Right forelimb (tissue), 1 donor: ENCODE results near the gene DHX8.
A peak's percentile ranks its signal among the peaks of the same experiment; 100 is the strongest.
"Not testable (repeated sequence)": the region's sequence is repeated elsewhere in the genome, so short reads cannot be mapped to it uniquely, and the experiment has no call there.

ENCODE experiments used
- DNase-seq: peaks from one replicate; pipeline ENCODE4 v3.0.0-alpha.2; 2018

Gene DHX8

DNA sequence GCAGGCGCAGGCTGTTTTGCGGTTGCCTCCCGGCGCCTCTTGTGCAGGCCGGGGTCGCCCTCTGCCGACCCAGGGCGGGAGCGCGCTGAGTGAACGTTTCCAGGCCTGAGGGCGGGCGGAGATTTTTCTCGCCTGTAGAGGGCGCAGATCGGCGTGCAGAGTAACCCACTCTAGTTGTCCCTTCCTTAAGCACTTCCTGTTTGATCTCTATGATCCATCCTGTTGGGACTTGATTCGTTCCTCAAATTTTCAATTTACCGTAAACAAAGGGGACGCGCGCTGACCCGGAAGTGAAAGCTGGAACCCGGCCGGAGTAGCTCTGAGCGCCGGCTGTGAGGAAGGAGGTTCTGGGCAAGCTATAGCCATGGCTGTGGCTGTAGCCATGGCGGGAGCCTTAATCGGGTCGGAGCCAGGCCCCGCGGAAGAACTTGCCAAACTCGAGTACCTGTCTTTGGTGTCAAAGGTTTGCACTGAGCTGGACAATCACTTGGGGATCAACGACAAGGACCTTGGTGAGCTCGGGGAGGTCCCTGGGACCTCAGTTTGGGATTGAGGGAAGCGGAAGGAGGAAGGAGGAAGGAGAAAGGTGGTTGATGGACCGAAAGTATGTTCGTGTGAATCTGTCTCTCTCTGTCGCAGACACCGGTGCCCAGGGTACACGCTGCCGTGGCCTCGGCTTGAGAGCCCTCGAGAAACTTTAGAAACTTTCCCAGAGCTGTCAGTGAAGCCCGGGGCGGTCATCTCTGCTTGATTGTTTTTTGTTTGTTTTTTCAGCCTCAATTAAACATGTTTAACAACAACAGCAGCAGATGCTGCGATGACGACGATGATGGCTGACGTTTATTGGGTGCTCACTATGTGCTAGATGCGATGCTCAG lies at the start of gene DHX8:
DHX8 (plus strand) TSS at position 302 of the 878 bp plus-strand sequence; CDS start at position 365, 63 bp downstream.
- peak; percentile 100 for DNase-seq

DNA sequence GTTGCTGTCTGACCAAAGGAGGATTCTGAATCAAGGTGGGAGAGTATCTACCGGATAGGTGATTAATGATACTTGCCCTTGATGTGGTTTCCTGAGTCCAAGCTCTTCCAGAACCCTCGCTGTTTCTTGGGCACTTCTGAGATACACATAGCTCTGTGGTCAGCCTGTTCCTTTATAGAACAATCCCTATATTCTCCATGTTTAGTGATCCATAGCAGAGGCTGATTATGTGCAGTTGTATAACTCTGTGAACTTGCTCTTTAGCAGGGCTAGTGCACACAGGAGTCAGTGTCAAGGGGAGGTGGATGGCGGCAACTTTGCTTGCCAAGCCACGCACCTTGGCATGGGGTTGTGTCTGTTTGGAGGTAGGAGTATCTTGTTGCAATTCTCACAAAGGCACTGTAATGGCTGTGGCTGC lies 48.9 kb upstream of the DHX8 start:
- no peak for DNase-seq

DNA sequence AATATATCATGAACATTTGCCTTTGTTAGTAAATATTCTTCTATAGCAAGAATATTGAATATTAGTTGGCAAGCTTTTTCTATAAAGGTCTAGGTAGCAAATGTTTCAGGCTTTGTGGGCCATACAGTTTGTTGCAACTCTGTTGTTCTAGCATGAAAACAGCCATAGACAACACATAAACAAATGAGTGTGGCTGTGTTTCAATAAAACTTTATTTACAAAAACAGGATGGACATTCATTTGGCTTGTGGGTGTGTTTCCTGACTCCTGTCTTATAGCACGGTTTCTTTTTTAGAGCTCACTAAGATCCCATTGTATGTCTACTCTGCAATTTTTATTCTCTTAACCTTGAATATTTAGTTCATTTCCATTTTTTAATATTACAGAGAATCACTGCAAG lies 46.0 kb upstream of the DHX8 start:
- no peak for DNase-seq

- no peak for DNase-seq
These were observed 45.1 kb upstream of the DHX8 start for GRCh38 chr17:43438626-43439025.

GRCh38 chr17:43439041-43439440 lies 44.7 kb upstream of the DHX8 start:
- no peak for DNase-seq

- DNase-seq: no peak
These were observed 41.1 kb upstream of the DHX8 start for GRCh38 chr17:43442711-43443110.

DNA sequence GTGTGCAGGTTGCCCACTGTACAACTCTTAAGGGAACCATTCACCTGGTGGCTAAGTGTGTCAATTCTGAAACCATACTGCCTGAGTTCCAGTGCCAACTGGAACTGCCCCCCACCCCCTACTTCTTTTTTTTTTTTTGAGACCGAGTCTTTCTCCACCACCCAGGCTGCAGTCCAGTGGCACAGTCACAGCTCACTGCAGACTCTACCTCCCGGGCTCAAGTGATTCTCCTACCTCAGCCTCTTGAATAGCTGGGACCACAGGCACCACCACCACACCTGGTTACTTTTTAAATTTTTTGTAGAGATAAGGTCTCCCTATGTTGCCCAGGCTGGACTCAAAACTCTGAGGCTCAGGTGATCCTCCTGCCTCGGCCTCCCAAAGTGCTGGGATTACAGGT lies 40.4 kb upstream of the DHX8 start:
- DNase-seq: no peak

- no peak for DNase-seq
These were observed 39.4 kb upstream of the DHX8 start for GRCh38 chr17:43444223-43445008.

- no peak for DNase-seq
These were observed 38.7 kb upstream of the DHX8 start for GRCh38 chr17:43445009-43445589.

DNA sequence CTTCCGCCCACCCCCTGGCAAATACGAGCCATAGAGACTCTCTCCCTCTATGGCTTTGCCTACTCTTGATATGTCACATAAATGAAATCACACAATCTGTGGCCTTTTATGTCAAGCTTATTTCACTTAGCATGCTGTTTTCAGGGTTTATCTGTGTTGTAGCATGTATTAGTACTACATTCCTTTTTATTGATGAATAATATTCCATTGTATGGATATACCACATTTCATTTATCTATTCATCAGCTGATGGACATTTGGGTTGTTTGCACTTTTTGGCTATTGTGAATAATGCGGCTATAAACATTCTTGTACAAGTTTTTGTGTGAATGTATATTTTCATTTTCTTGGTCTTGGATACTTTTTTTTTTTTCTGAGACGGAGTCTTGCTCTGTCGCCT lies 37.0 kb upstream of the DHX8 start:
- DNase-seq: no peak

- no peak for DNase-seq
These were observed 34.9 kb upstream of the DHX8 start for GRCh38 chr17:43448720-43449469.

- DNase-seq: no peak
These were observed 34.1 kb upstream of the DHX8 start for GRCh38 chr17:43449470-43450248.

GRCh38 chr17:43450791-43451190 lies 33.0 kb upstream of the DHX8 start:
- not testable (repeated sequence) for DNase-seq

DNA sequence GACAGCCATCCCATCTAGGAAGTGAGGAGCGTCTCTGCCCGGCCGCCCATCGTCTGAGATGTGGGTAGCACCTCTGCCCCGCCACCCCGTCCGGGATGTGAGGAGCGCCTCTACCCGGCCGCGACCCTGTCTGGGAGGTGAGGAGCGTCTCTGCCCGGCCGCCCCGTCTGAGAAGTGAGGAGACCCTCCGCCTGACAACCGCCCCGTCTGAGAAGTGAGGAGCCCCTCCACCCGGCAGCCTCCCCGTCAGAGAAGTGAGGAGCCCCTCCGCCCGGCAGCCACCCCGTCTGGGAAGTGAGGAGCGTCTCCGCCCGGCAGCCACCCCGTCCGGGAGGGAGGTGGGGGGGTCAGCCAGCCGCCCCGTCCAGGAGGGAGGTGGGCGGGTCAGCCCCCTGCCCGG lies 32.0 kb upstream of the DHX8 start:
- DNase-seq: not testable (repeated sequence)

DNA sequence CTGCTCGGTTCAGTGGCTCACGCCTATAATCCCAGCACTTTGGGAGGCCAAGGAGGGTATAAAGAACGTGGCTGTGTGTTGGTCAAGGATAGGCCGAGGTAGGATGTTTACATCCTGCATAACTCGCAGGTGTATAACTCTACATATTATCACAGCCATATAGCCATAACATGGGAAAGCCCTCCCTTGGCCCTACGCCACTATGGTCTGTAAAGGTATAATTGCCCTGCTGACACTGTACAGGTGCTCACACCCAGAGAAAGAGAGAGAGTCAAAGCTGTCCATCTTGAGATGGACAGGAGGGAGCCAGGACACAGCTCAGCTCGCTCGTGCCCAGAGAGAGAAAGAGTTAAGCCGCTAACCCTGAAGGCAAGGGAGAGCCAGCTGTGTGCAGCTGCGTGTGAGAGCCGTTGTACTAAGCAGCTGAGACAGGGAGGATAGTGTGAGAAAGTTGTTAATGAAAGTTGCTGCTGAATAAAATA lies 30.4 kb upstream of the DHX8 start:
- no peak for DNase-seq

DNA sequence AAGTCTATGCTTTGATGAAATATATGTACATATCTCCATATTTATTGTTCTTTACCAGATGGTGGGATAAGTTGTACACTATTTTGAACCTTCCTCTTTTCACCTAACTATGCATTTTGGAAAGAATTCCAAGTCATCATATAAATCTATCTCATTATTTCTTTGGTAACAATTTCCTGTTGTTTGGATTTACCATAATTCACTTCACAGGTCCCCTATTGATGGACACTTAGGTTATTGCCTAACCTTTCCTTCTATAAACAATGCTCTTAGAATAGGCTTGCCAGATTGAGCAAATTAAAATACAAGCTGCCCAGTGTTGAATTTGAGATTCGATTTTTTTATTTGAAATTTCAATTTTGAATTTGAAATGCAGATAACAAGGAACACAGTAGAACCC lies 28.9 kb upstream of the DHX8 start:
- no peak for DNase-seq

DNA sequence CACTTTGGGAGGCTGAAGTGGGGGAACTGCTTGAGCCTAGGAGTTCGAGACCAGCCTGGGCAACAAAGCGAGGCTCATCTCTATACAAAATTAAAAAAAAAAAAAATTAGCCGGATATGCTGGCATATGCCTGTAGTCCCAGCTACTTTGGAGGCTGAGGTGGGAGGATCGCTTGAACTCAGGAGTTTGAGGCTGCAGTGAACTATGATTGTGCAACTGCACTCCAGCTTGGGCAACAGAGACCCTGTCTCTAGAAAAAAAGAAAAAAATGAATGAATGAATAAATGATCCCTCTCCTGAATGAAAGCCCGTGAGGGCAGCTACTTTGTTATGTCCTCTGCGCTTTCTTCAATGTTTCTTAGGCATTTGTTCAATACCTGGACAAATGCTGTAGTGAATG lies 27.7 kb upstream of the DHX8 start:
- no peak for DNase-seq

DNA sequence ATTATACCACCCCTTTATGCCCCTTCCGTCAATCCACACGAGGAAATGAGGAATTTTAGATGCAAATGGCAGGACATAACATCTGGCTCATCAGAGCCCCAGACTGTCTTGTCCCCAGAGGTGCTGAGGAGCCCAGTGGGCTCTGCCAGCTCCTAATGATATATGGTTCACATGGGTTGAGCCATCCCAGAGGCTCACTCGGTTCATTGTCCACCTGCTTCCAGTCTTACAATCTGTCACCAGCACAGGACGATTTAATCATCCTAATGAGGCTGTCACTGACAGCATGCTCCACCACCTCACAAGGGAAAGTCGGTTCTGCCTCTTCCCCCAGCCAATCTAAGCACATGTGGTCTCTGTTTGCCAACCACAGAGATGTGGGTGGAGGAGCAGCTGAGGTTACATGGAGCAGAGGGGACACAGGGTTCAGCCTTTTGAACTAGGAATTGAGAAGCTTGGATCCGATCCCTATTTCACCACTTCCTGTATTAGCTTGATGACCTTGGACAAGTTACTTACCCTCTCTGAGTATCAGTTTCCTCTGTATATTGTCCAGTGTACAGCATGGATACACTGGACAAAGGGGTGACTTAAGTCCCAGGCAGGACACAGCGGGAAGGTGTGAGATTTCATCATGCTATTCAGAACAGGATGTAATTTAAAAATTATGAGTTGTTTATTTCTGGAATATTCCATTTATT lies 27.0 kb upstream of the DHX8 start:
- no peak for DNase-seq

DNA sequence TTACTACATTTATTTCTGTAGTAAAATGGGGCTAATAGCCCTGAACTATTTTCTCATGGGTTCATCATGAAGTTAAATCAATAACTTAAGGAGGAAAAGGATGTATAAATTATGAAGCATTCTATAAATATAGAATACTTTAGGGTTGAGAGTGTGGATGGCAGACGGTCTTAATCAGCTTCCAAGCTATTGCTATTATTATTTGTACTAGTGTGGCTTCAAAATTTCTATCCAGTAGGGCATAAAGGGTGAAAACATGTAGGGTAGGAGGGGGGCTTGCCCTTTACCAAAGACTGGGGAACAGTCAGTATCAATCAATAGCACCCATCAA lies 26.4 kb upstream of the DHX8 start:
- DNase-seq: no peak

GRCh38 chr17:43459878-43460277 lies 23.9 kb upstream of the DHX8 start:
- DNase-seq: not testable (repeated sequence)

- no peak for DNase-seq
These were observed 22.6 kb upstream of the DHX8 start for GRCh38 chr17:43461185-43461584.
